Renal cortex interstitium (tissue), 11 donors: ENCODE measurements around the gene EFNA5. TPM values are rescaled to one million over a fixed set of nuclear protein-coding genes. Genes with fewer than 3 reads are reported as not detected.
"Not testable (repeated sequence)": the region's sequence is repeated elsewhere in the genome, so short reads cannot be mapped to it uniquely, and the experiment has no call there.

ENCODE experiments used
- DNase-seq, 11 donors: peaks; one replicate each; pipeline ENCODE4 v3.0.0-alpha.2; 2013; ENCODE audit warnings: low read depth in 9 of 11, low spot score in 4 of 11; ENCODE audit errors: extremely low read depth in 1 of 11
- polyA plus RNA-seq, 3 donors: library from polyadenylated mRNA; unstranded; fragments of 120-200 nt; gene quantifications; one replicate each; pipeline ENCODE4 v1.2.1, GENCODE V29; 2013; ENCODE audit not compliant: insufficient read length in 3 of 3

EFNA5 gene
- polyA plus RNA-seq, 3 donors = 23.8 to 30.3 (median 28.2) TPM

- DNase-seq = no peak
Measured at GRCh38 chr5:107435061-107435460, 235.7 kb downstream of the EFNA5 start.

GRCh38 chr5:107433646-107434045 lies 237.1 kb downstream of the EFNA5 start:
- DNase-seq = not testable (repeated sequence)

GRCh38 chr5:107431998-107432397 lies 238.7 kb downstream of the EFNA5 start:
- DNase-seq = no peak

GRCh38 chr5:107431536-107431935 lies 239.2 kb downstream of the EFNA5 start:
- DNase-seq = no peak

GRCh38 chr5:107430071-107430625 lies 240.6 kb downstream of the EFNA5 start:
- DNase-seq = no peak

GRCh38 chr5:107428303-107428813 lies 242.4 kb downstream of the EFNA5 start:
- DNase-seq = no peak

GRCh38 chr5:107426872-107427271 lies 243.9 kb downstream of the EFNA5 start:
- DNase-seq = no peak

- no peak for DNase-seq
Measured at GRCh38 chr5:107426209-107426608, 244.5 kb downstream of the EFNA5 start.

- no peak for DNase-seq
Measured at GRCh38 chr5:107425541-107426031, 245.2 kb downstream of the EFNA5 start.

GRCh38 chr5:107424491-107424890 lies 246.2 kb downstream of the EFNA5 start:
- DNase-seq = no peak

- DNase-seq = no peak
Measured at GRCh38 chr5:107422494-107422893, 248.2 kb downstream of the EFNA5 start.

GRCh38 chr5:107419498-107419897 lies 251.2 kb downstream of the EFNA5 start:
- DNase-seq = no peak

- no peak for DNase-seq
Measured at GRCh38 chr5:107418902-107419301, 251.8 kb downstream of the EFNA5 start.

GRCh38 chr5:107418071-107418470 lies 252.7 kb downstream of the EFNA5 start:
- peak in 4 of 11 donors; percentile 13 to 26 (median 19) for DNase-seq

- no peak for DNase-seq
Measured at GRCh38 chr5:107415762-107416161, 255.0 kb downstream of the EFNA5 start.

- DNase-seq = no peak
Measured at GRCh38 chr5:107414802-107415201, 255.9 kb downstream of the EFNA5 start.

GRCh38 chr5:107413754-107414153 lies 257.0 kb downstream of the EFNA5 start:
- no peak for DNase-seq

GRCh38 chr5:107408564-107408963 lies 262.2 kb downstream of the EFNA5 start:
- DNase-seq = no peak

GRCh38 chr5:107407713-107408298 lies 262.9 kb downstream of the EFNA5 start:
- DNase-seq = no peak

GRCh38 chr5:107404595-107405374 lies 266.0 kb downstream of the EFNA5 start:
- DNase-seq = no peak
